Measurements from ENCODE around the gene ENTREP3.

DNA sequence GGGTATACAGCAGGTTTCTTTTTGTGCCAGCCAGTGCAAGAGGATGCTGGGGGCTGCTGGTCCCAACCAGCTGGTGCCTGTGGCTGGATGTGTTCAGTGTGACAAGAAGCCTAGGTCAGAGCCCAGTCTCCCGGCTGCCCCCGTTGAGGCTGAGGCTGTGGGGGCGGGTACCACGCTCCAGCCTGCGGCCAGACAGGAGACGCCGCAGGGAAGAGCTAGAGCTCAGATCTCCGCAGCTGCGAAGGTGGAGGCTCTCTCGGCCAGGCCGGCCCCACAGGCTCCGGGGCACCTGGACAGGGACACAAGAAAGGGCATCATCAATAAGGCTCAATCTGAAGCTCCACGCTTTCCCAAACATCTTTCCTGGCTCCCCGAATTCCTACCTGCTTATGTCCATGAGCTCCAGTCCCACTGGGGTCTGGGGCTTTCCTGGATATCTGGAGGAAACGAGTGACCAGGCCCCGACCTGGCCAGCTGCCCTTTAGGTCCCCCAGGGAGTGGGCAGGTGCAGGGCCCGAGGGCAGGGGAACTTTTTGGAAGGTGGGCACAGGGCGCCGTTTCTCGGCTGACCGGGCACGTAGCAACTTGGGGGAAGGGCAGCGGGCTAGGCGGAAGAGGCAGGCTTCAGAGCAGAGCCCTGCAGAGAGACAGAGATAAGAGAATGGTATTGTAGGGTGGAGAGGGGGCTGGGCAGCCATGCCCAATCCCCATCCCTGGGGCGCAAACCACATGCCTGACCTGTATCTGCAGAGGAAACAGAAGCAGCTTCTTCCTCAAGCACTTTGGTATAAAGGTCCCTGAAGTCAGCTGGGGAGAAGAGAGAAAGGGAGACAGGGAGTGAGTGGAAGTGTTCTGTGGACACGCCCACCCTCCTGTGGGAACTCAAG lies 7.4 kb downstream of the ENTREP3 start:
- TF ChIP-seq, protein P1, sequence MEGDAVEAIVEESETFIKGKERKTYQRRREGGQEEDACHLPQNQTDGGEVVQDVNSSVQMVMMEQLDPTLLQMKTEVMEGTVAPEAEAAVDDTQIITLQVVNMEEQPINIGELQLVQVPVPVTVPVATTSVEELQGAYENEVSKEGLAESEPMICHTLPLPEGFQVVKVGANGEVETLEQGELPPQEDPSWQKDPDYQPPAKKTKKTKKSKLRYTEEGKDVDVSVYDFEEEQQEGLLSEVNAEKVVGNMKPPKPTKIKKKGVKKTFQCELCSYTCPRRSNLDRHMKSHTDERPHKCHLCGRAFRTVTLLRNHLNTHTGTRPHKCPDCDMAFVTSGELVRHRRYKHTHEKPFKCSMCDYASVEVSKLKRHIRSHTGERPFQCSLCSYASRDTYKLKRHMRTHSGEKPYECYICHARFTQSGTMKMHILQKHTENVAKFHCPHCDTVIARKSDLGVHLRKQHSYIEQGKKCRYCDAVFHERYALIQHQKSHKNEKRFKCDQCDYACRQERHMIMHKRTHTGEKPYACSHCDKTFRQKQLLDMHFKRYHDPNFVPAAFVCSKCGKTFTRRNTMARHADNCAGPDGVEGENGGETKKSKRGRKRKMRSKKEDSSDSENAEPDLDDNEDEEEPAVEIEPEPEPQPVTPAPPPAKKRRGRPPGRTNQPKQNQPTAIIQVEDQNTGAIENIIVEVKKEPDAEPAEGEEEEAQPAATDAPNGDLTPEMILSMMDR (IDR thresholded peaks at IDR 0.05 in 8 of 11, conservative IDR thresholded peaks at IDR 0.05 in 3 of 11): no peak
- no peak for TF ChIP-seq POLR2A (IDR thresholded peaks at IDR 0.05)
